Right atrium auricular region (tissue), 2 donors: Measurements from ENCODE around the gene SSR1. TPM values are rescaled to one million over a fixed set of nuclear protein-coding genes. Genes with fewer than 3 reads are reported as not detected.

Source experiments
- DNase-seq: peaks from one replicate; pipeline ENCODE4 v3.0.0-alpha.2; 2019; ENCODE audit warnings: low spot score
- H3K27ac ChIP-seq, 2 donors: fragments of 200-600 bp; sonication (generic); 1 replicate in 1 of 2; 2 replicates in 1 of 2; pipeline ENCODE4 v1.5.1; 2016 to 2019
- H3K27me3 ChIP-seq, 2 donors: fragments of 200-600 bp; sonication (generic); one replicate each; pipeline versions ENCODE4 v1.5.1 to v1.6.0; 2017 to 2019
- H3K36me3 ChIP-seq: fragments of 200-600 bp; sonication (generic); one replicate; pipeline ENCODE4 v1.5.1; 2016
- H3K4me1 ChIP-seq, 2 donors: fragments of 200-600 bp; sonication (generic); one replicate each; pipeline versions ENCODE4 v1.5.1 to v1.6.0; 2017 to 2019
- H3K4me3 ChIP-seq, 2 donors: fragments of 200-600 bp; sonication (generic); 1 replicate in 1 of 2; 2 replicates in 1 of 2; pipeline ENCODE4 v1.5.1; 2017 to 2019; ENCODE audit warnings: mild to moderate bottlenecking in 1 of 2, moderate library complexity in 1 of 2
- H3K9me3 ChIP-seq, 2 donors: fragments of 200-600 bp; sonication (generic); one replicate each; pipeline ENCODE4 v1.5.1; 2019
- CTCF ChIP-seq, 2 donors: fragments of 200-600 bp; sonication (generic); IDR thresholded peaks; one replicate each; pipeline ENCODE4 v1.5.1; 2019; ENCODE audit warnings: antibody characterized with exemption in 2 of 2
- total RNA-seq, 2 donors: library from RNA; depleted of rRNA; stranded (reverse); fragments of >200 nt; gene quantifications; one replicate each; pipeline ENCODE4 v1.1.0, GENCODE V29; 2016

The SSR1 gene
- total RNA-seq, 2 donors from 2014 or later, result 30.2 to 41.7 TPM

- no peak overlapping the region for H3K27ac ChIP-seq
- DNase-seq, result no peak
- H3K9me3 ChIP-seq, result no peaks in the 10 kb centered on the region
- no peaks in the 10 kb centered on the region for H3K27me3 ChIP-seq
- no peak overlapping the region for H3K4me3 ChIP-seq
- peaks cover 84% of the 10 kb centered on the region for H3K36me3 ChIP-seq
- TF ChIP-seq CTCF (IDR thresholded peaks at IDR 0.05), result no peak
- no peaks in the 10 kb centered on the region for H3K4me1 ChIP-seq
Measured at GRCh38 chr6:7304821-7305220, 8.2 kb downstream of the SSR1 start.

- no peaks in the 10 kb centered on the region for H3K27me3 ChIP-seq
- no peak overlapping the region for H3K4me3 ChIP-seq
- no peaks in the 10 kb centered on the region for H3K4me1 ChIP-seq
- DNase-seq, result no peak
- no peak for TF ChIP-seq CTCF (IDR thresholded peaks at IDR 0.05)
- peaks cover 83% of the 10 kb centered on the region for H3K36me3 ChIP-seq
- H3K27ac ChIP-seq, result no peak overlapping the region
- H3K9me3 ChIP-seq, result no peaks in the 10 kb centered on the region
Measured at GRCh38 chr6:7301702-7302101, 11.3 kb downstream of the SSR1 start.

GRCh38 chr6:7300926-7301325 is 12.1 kb downstream of the SSR1 start:
- no peaks in the 10 kb centered on the region for H3K4me1 ChIP-seq
- no peak overlapping the region for H3K4me3 ChIP-seq
- H3K36me3 ChIP-seq, result peaks cover 89% of the 10 kb centered on the region
- no peak overlapping the region for H3K27ac ChIP-seq
- no peak for TF ChIP-seq CTCF (IDR thresholded peaks at IDR 0.05)
- no peaks in the 10 kb centered on the region for H3K9me3 ChIP-seq
- no peak for DNase-seq
- H3K27me3 ChIP-seq, result no peaks in the 10 kb centered on the region

GRCh38 chr6:7298113-7298512 is 14.9 kb downstream of the SSR1 start:
- Histone ChIP-seq H3K27ac (no peak overlapping the region), H3K9me3 (no peaks in the 10 kb centered on the region), H3K36me3 (peaks cover 91% of the 10 kb centered on the region), H3K4me1 (no peaks in the 10 kb centered on the region), H3K4me3 (no peak overlapping the region), H3K27me3 (no peaks in the 10 kb centered on the region)
- DNase-seq, result no peak
- TF ChIP-seq CTCF (IDR thresholded peaks at IDR 0.05), result no peak

- no peak overlapping the region for H3K27ac ChIP-seq
- TF ChIP-seq CTCF (IDR thresholded peaks at IDR 0.05), result no peak
- no peaks in the 10 kb centered on the region for H3K9me3 ChIP-seq
- peaks cover 86% of the 10 kb centered on the region for H3K36me3 ChIP-seq
- peaks cover 0 to 4% of the 10 kb centered on the region in 2 donors for H3K4me1 ChIP-seq
- DNase-seq, result no peak
- no peaks in the 10 kb centered on the region for H3K27me3 ChIP-seq
- H3K4me3 ChIP-seq, result no peak overlapping the region
Measured at GRCh38 chr6:7296602-7297001, 16.4 kb downstream of the SSR1 start.

- no peak overlapping the region for H3K27ac ChIP-seq
- H3K4me3 ChIP-seq, result no peak overlapping the region
- H3K27me3 ChIP-seq, result no peaks in the 10 kb centered on the region
- H3K9me3 ChIP-seq, result no peaks in the 10 kb centered on the region
- peaks cover 86% of the 10 kb centered on the region for H3K36me3 ChIP-seq
- peaks cover 0 to 4% of the 10 kb centered on the region in 2 donors for H3K4me1 ChIP-seq
- no peak for TF ChIP-seq CTCF (IDR thresholded peaks at IDR 0.05)
- no peak for DNase-seq
Measured at GRCh38 chr6:7295916-7296315, 17.1 kb downstream of the SSR1 start.
